Endothelial cell of umbilical vein (primary cell): ENCODE data around the gene WIPF3.

Experiments used
- CTCF ChIP-seq, 2 donors: IDR thresholded peaks; 1 replicate in 1 of 2; 2 replicates in 1 of 2; pipeline ENCODE4 v1.5.1; 2011; ENCODE audit warnings: low read length in 2 of 2, mild to moderate bottlenecking in 2 of 2, moderate library complexity in 2 of 2, control low read depth in 1 of 2, inconsistent platforms in 1 of 2, low read depth in 1 of 2; ENCODE audit not compliant: insufficient read depth in 1 of 2; ENCODE audit errors: extremely low read depth in 1 of 2
- EZH2 ChIP-seq: IDR thresholded peaks from 2 replicates; pipeline ENCODE4 v1.6.1; 2012; ENCODE audit warnings: borderline replicate concordance, low read depth, mild to moderate bottlenecking, moderate library complexity, low read length, inconsistent platforms; ENCODE audit not compliant: severe bottlenecking
- FOS ChIP-seq: IDR thresholded peaks from 2 replicates; pipeline ENCODE4 v1.6.1; 2011; ENCODE audit warnings: mild to moderate bottlenecking, low read length, moderate library complexity, borderline replicate concordance; ENCODE audit not compliant: insufficient read depth
- GATA2 ChIP-seq: IDR thresholded peaks from 2 replicates; pipeline ENCODE4 v1.7.0; 2011; ENCODE audit warnings: low read depth, mild to moderate bottlenecking, moderate library complexity, mixed read lengths, low read length; ENCODE audit not compliant: insufficient read length, insufficient read depth
- JUN ChIP-seq: IDR thresholded peaks from 2 replicates; pipeline ENCODE4 v1.6.1; 2011; ENCODE audit warnings: borderline replicate concordance, low read depth; ENCODE audit not compliant: insufficient read length, insufficient read depth
- MAX ChIP-seq: IDR thresholded peaks from 2 replicates; pipeline ENCODE4 v1.6.1; 2011; ENCODE audit not compliant: insufficient read depth, insufficient read length
- MYC ChIP-seq: IDR thresholded peaks from one replicate; pipeline ENCODE4 v1.6.1; 2011; ENCODE audit warnings: mild to moderate bottlenecking, low read depth, low read length
- POLR2A ChIP-seq: IDR thresholded peaks from 2 replicates; pipeline ENCODE4 v1.6.1; 2012; ENCODE audit warnings: low read depth, mild to moderate bottlenecking, control low read depth, low read length
- POLR2AphosphoS5 ChIP-seq: IDR thresholded peaks from 2 replicates; pipeline ENCODE4 v1.6.1; 2012; ENCODE audit warnings: low read depth, mild to moderate bottlenecking, control low read depth, low read length, moderate library complexity; ENCODE audit not compliant: insufficient read depth

GRCh38 chr7:29839302-29839701 is 33.0 kb downstream of the WIPF3 start:
- no peak for TF ChIP-seq MYC
- TF ChIP-seq GATA2: no peak
- no peak for TF ChIP-seq EZH2
- no peak for TF ChIP-seq CTCF (IDR thresholded peaks at IDR 0.05; ENCODE audit: extremely low read depth in 1 of 2, insufficient read depth in 1 of 2, low read depth in 1 of 2, low read length in 2 of 2)
- no peak for TF ChIP-seq POLR2A
- no peak for TF ChIP-seq JUN
- TF ChIP-seq MAX: no peak
- no peak for TF ChIP-seq POLR2AphosphoS5
- TF ChIP-seq FOS: no peak
